Transverse colon (tissue), 3 donors: ENCODE data around the gene RITA1.

ENCODE experiments used
- EP300 ChIP-seq: sonication (generic); formaldehyde crosslinking; IDR thresholded peaks from one replicate; pipeline ENCODE4 v1.6.1; 2017; ENCODE audit warnings: antibody characterized with exemption, low read depth
- TF ChIP-seq, protein P1 (sequence below), 5 experiments: fragments of 200-600 bp in 3 of 5; fragments of 450-650 bp in 2 of 5; sonication (generic) in 3 of 5; IDR thresholded peaks; 1 replicate in 2 of 5; 2 replicates in 3 of 5; pipeline ENCODE4 v1.5.1; 2016 to 2017; ENCODE audit warnings: antibody characterized with exemption in 5 of 5, inconsistent platforms in 3 of 5, mild to moderate bottlenecking in 2 of 5, moderate library complexity in 1 of 5

- TF ChIP-seq, protein P1, sequence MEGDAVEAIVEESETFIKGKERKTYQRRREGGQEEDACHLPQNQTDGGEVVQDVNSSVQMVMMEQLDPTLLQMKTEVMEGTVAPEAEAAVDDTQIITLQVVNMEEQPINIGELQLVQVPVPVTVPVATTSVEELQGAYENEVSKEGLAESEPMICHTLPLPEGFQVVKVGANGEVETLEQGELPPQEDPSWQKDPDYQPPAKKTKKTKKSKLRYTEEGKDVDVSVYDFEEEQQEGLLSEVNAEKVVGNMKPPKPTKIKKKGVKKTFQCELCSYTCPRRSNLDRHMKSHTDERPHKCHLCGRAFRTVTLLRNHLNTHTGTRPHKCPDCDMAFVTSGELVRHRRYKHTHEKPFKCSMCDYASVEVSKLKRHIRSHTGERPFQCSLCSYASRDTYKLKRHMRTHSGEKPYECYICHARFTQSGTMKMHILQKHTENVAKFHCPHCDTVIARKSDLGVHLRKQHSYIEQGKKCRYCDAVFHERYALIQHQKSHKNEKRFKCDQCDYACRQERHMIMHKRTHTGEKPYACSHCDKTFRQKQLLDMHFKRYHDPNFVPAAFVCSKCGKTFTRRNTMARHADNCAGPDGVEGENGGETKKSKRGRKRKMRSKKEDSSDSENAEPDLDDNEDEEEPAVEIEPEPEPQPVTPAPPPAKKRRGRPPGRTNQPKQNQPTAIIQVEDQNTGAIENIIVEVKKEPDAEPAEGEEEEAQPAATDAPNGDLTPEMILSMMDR (IDR thresholded peaks at IDR 0.05): no peak
- no peak for TF ChIP-seq EP300
These were observed 50.5 kb downstream of the RITA1 start for GRCh38 chr12:113235976-113236375.
